IMR-90 (cell line): ENCODE results near the gene CCND1.

Experiments used
- CHD1 ChIP-seq: IDR thresholded peaks from 2 replicates; pipeline ENCODE4 v1.6.1; 2012; ENCODE audit warnings: low read depth, low read length, improper control_type of control experiment
- MAZ ChIP-seq: IDR thresholded peaks from 2 replicates; pipeline ENCODE4 v1.6.1; 2012; ENCODE audit warnings: low read depth, mild to moderate bottlenecking, low read length, improper control_type of control experiment, moderate library complexity, borderline replicate concordance
- NFE2L2 ChIP-seq: fragments of 150-350 bp; IDR thresholded peaks from 2 replicates; pipeline ENCODE4 v1.6.1; 2016; ENCODE audit warnings: low read depth, mild to moderate bottlenecking, low read length
- POLR2A ChIP-seq: IDR thresholded peaks from 2 replicates; pipeline ENCODE4 v1.6.1; 2012; ENCODE audit warnings: mild to moderate bottlenecking, low read depth, low read length
- SMC3 ChIP-seq: fragments of 150-350 bp; IDR thresholded peaks from 2 replicates; pipeline ENCODE4 v1.6.1; 2016; ENCODE audit warnings: low read depth, mild to moderate bottlenecking, antibody characterized with exemption, low read length, moderate library complexity
- TF ChIP-seq, protein P1 (sequence below): conservative IDR thresholded peaks from 2 replicates; pipeline ENCODE4 v1.5.1; 2012; ENCODE audit warnings: mild to moderate bottlenecking, low read depth, low read length, improper control_type of control experiment
- TF ChIP-seq, protein P2 (sequence below): fragments of 150-350 bp; IDR thresholded peaks from 2 replicates; pipeline ENCODE4 v1.6.1; 2017; ENCODE audit warnings: mild to moderate bottlenecking, antibody characterized with exemption, low read length, low read depth

DNA sequence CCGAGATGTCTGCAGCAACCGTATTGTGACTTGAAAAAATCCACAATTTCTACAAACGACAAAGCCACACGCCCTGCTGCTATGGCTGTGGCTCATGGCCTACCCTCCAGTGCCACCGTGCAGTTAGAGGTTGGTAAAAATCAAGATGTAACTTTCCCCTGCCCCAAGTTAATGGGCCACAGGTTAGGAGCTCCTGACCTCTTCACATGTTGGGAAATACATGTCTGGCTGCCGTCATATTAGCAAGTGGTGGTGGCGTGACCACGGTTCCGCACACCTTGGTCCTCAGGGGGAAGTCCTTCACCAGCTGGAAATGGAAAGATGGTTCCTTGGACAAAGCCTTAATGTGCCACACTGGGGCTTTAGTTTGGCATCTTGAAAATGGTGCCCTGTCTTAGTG is 27.4 kb upstream of the CCND1 start:
- TF ChIP-seq, protein P1, sequence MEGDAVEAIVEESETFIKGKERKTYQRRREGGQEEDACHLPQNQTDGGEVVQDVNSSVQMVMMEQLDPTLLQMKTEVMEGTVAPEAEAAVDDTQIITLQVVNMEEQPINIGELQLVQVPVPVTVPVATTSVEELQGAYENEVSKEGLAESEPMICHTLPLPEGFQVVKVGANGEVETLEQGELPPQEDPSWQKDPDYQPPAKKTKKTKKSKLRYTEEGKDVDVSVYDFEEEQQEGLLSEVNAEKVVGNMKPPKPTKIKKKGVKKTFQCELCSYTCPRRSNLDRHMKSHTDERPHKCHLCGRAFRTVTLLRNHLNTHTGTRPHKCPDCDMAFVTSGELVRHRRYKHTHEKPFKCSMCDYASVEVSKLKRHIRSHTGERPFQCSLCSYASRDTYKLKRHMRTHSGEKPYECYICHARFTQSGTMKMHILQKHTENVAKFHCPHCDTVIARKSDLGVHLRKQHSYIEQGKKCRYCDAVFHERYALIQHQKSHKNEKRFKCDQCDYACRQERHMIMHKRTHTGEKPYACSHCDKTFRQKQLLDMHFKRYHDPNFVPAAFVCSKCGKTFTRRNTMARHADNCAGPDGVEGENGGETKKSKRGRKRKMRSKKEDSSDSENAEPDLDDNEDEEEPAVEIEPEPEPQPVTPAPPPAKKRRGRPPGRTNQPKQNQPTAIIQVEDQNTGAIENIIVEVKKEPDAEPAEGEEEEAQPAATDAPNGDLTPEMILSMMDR = no peak
- TF ChIP-seq POLR2A (no peak), NFE2L2 (no peak), SMC3 (no peak), MAZ (no peak), CHD1 (no peak)
- TF ChIP-seq, protein P2, sequence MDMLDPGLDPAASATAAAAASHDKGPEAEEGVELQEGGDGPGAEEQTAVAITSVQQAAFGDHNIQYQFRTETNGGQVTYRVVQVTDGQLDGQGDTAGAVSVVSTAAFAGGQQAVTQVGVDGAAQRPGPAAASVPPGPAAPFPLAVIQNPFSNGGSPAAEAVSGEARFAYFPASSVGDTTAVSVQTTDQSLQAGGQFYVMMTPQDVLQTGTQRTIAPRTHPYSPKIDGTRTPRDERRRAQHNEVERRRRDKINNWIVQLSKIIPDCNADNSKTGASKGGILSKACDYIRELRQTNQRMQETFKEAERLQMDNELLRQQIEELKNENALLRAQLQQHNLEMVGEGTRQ = no peak
